GM18858 (cell line): ENCODE results near the gene LYPLA2.
A peak's percentile ranks its signal among the peaks of the same experiment; 100 is the strongest.
"Not testable (repeated sequence)": the region's sequence is repeated elsewhere in the genome, so short reads cannot be mapped to it uniquely, and the experiment has no call there.

ENCODE experiments used
- ATAC-seq: cut with Tn5 transposase; IDR thresholded peaks from one replicate; pipeline ENCODE4 v1.9.1; 2021; ENCODE audit not compliant: unreplicated experiment

The LYPLA2 gene

DNA sequence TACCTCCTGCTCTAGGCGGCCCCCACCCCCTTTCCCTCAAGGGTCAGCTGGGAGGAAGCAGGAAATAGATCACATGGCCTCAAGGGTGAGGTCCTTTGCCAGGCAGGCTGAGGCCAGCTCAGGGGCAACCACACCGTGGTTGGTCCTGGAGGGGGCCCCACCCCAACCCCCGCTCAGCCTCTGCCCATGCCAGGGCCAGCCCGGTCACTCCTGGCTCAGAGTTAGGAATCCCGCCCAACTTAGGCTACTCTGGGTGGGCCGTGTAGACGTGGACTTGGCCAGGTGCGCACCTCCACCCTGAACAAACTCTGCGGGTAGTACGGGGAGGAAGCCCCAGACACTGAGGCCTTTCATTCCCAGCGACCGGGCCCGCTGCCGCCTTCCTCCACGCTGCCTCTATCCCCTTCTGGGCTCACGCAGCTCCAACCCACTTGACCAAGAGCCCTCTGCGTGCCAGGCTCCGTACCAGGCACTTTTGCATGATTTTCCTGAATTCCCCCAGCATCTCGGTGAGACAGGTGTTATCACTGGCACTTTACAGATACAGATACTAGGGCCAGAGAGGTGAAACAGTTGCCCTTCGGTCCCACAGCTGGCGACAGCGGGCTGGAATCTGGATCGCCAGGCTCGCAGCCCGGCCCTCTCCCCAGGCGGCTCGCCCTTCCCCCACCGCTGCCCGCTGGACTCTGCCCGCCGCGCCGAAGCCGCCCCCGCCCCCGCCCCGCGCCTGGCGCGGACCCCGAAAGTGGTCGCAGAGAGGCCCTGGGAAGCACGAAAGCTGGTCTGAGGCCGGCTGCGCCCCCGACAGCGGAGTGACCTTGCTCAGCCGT lies 8.8 kb downstream of the LYPLA2 start:
- ATAC-seq: no peak

DNA sequence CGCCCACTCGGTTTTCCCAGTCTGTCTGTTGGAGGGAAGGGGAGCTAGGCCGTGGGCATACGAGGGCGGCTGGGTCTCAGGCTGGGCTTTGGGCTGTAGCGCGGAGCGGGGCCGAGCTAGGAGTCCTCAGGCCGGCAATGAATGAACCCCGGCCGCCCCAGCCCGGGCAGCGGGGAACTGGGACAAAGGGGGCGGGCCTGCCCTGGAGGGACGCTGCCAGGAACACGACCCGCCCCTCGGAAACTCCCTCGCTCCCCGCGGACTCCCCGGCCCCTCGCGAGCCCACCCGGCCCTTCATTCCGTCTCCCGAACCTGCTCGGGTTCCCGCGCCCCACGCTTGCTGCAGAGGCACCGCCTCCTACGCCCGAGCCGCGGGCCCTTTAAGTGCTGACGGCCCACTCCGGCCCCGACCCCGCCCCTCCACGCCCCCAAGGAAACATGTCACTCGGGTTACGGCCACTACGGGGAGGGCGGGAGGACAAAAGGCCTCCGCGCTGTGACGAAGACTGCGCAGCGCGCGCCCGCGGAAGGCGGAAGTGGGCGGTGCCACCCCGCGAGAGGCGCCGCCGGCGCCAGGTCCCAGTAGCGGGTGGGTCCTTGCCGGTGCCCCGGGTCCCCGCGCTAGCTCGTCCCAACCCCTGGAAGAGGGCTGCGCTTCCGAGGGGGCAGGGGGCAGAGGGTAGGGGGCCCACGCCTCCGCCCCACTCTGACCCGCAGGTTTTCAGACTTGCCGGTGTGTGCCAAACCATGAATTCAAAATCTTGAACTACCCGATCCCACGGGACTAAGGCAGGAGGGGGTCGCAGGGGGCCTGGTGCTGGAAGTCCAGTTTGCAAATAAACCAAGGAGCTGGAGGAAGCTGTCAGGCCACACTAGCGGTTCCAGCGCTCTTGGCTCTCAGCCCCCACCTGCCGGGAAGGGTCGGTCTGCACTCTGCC lies 9.7 kb downstream of the LYPLA2 start, which contains the start of gene GALE:
Gene GALE, minus strand, starts transcription at position 355 of the 938 bp plus-strand sequence. CDS start 1,747 bp downstream, outside the sequence.
- ATAC-seq: no peak

DNA sequence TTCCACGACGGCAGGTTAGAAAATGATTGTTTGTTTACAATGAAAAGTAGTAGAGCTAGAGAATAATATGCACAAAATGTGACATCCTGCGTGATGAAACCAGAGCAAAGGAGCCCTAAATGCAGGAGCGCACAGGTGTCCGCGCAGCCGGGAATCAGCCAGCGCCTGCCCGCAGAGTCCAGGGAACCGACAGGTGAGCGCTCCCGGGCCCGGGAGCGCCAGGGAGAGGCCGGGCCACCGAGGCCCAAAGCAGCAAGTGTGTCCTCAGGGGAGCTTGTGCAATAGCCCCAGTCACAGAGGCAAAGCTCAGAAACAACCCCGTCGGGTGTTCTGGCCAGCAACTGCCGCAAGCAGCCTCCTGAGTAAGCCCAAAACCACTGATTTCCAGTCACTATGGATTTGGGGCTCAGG lies 10.4 kb downstream of the LYPLA2 start:
- no peak for ATAC-seq

DNA sequence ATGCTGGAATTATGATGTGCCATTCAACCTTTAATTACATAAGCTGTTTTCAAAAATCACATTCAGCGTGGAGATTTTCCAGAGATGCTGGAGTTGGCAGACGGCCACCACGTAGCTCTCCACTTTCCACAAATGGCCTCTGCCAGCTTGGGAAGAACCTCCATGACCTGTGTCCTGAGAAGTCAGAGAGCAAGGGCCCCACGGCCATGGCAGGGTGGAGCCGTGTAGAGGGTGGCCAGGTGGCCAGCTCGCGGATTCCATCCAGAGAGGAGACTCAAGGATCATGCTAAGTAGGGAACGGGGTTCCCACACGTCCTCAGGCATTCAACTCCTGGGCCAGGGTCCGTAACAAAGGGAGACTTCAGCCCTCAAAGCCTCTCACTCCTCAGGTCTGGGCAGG lies 10.9 kb downstream of the LYPLA2 start:
- no peak for ATAC-seq

DNA sequence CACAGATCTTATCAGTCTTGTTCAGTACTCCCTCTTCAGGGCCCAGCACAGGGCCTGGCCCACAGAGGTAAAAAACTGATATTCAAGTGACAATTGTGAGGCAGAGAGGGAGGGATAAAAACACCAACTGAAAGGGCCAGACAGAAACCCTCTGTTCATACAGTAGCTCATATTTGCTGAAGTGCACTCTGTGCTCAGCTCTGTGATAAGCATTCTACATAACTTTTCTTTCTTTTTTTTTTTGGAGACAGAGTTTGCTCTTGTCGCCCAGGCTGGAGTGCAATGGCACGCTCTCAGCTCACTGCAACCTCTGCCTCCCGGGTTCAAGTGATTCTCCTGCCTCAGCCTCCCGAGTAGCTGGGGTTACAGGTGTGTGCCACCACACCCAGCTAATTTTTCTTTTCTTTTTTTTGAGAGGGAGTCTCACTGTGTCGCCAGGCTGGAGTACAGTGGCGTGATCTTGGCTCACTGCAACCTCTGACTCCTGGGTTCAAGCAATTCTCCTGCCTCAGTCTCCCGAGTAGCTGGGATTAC lies 11.9 kb downstream of the LYPLA2 start:
- not testable (repeated sequence) for ATAC-seq

DNA sequence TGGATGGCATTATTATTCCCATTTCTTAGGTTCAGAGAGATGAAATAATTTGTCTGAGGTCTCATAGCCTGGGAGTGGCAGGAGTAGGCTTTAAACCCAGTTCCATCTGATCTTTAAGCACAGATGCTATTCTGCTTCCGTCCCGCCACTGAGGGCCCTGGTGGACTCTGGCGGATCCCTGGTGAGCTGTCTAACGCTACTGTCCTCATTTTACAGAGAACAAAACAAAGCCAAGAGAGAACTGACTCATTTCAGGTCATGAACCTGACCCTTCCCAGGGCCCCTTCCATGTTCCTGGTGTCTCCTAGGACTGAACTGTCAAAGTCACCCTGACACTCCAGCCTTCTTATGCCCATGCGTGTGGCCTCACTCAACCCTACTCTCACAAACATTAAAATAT lies 12.7 kb downstream of the LYPLA2 start:
- no peak for ATAC-seq

DNA sequence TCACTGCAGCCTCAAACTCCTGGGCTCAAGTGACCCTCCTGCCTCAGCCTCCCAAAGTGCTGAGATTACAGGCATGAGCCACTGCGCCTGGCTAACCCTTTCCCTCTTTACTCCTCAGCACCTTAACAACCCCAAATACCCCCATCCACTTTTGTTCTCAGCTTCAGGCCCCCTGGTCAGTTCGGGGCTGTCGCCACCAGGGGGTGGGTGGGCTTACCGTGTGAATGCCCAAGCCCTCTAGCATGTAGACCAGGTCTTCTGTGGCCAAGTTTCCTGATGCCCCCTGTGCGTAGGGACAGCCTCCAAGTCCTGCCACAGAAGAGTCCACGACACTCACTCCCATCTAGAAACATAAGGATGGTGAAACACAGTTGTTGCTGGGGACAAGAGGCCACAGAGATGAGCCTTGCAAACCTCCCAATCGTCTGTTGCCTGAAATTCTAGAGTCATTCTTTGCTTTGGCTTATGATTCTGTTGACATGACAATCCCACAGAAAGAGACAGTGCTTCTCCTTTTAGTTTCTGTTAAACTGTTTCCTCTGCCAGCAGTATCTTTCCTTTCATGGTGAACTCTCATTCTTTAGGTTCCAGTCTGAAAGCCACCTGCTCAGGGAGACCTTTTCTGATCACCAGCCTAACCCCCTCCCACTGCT lies 13.4 kb downstream of the LYPLA2 start:
- no peak for ATAC-seq

DNA sequence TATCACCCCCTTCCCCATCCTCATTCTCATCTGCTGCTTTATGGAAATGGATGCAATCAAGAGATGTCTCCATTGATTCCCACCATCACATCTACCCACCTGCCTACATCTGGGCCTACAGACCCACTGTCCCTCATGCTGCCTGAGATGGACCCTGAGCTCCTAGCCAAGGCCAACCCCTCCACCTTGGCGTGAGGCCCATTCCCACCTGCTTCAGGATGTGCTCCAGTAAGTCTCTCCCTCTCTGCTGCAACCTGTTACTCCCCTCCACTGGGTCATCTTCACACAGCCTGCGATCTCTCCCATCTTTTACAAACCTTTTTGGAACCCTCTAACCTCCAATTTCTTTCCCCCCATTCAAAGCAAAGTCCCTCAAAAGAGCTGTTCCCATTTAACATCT lies 14.1 kb downstream of the LYPLA2 start:
- no peak for ATAC-seq

DNA sequence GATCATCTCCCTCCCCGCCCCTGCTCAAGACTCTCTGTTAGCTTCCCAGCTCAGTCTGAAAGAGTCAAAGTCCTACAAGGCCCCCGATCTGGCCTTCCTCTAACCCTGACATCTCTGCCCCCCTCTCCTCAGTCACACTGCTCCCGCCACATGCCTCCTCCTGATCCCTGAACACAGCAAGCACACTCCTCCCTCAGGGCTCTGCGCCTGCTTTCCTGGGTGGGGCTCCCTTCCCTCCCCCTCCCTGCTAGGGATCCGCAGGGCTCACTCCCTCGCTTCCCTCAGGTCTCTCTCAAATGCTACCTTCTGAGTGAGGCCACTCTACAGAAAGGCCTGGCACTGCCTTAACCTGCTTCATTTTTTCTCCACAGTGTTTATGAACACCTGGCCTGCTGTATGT lies 15.3 kb downstream of the LYPLA2 start:
- no peak for ATAC-seq

DNA sequence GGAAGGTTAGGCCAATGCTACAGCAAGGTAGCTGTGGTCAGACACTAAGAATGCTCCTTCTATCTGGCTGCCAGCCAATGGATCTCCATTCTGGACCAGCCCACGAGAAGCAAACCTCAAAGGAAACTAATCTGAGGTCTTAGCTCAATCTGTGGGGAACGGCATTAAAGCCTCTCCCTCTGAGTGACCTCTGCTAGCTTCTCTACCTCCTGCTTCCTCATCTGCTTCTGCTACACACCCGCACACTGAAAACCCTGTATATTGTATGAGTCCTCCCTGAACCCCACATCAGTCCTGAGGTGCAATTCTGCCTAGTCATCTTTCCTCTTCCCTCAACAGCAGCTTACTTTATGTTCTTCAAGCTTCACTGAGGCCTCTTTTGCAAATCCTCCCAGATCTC lies 16.5 kb downstream of the LYPLA2 start:
- ATAC-seq: no peak

DNA sequence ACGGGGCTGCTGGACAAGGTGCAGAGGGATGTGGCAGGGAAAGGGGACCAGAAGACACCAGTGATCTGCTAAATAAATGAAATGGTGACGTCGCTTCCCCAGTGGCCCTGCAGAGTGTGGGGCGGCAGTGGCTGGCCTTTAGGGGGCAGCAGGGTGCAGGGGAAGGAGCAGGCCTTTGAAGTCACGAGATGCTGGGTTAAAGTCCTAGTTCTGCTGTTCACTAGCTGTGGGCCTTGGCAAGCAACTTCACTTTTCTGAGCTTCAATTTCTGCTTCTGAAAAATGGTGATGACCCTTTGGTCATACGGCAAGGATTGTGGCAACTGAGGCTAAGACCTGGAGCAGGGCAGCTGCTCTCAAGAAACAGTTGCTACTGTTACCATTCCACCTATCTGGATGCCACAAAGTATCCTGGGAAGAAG lies 18.8 kb downstream of the LYPLA2 start:
- ATAC-seq: no peak

DNA sequence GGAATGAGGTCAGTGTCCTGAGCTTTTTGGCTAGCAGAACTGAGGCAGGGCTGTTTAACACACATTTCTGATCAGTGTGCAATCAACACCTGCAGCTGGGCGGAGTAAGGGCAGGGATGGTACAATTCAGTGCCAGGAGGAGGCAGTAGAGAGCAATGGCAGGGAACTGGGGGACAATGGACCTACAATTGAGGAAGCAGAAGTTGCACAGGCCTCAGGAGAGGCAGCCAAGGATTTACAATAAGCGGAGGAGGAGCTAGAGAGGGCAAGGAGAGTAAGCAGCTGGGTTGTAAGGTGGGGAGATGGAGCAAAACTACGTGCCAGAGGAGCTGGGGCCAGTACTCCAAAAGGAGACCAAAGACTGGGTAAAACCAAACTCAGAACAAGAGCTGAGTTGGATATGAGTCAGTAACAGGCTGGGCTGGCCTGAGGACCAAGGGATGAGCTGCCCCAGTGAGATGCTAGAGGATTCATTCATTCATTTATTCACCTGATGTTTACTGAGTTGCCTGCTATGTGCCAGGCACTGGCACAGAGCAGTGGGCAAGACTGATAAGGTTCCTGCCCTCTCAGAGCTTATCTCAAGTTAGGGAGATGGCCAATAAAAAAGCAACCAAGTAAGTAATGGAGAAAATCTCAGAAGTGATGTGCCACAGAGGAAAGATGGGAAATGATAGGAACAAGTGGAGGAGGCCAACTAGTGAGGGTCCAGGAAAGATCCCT lies 20.0 kb downstream of the LYPLA2 start:
- no peak for ATAC-seq

DNA sequence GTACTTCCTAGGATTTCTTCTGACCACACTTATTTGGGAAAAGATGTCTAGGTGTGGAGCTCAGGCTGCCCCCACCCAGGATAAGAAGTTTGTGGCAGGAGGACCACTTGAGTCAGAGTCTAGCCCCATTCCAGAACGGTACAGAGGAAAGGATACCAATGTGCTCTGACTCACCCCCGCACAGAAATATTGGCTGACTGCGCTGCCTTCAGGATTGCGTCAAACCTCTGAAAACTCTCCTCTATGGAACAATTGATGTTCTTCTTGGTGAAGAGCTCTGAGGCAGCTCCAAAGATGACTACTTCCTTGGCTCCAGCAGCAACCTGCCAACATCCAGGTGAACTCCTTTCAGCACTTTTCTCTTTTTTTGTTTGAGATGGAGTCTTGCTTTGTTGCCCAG lies 23.1 kb downstream of the LYPLA2 start:
- no peak for ATAC-seq

DNA sequence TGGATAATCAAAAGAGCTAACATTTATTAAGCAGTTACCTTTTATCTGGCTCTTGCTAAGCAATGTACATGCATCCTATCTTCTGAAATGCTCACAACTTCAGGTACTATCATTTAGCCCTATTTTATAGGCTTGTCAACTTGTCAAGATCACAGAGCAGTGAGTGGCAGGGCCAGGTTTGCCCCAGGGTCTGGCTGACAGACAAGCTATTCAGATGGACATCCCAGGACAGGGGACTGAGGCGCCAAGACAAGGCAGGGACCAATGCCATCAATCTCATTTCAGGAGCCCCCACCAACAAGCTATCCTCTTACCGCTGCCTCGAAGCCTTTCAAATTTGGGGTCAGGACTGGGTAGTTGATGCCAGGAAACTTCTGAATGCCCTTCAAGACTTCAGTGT lies 25.4 kb downstream of the LYPLA2 start:
- no peak for ATAC-seq

DNA sequence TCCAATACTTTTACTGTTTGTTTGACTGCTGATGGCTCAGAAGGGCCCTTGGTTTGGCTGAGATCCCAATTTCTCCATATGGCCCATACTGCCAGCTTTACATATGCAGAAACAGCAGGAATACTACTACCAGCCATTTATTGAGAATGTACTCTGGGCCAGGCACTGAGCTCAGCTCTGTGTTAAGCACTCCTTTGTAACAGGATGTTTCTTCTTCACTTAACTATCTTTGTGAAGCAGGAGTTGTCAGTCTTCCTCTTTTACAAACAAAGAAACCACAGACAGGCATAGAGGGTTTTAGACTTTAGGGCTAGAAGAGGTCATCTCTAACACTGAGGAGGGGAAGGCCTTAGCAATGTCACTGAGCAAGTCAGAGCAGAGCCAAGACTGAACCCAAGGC lies 26.0 kb downstream of the LYPLA2 start:
- no peak for ATAC-seq

DNA sequence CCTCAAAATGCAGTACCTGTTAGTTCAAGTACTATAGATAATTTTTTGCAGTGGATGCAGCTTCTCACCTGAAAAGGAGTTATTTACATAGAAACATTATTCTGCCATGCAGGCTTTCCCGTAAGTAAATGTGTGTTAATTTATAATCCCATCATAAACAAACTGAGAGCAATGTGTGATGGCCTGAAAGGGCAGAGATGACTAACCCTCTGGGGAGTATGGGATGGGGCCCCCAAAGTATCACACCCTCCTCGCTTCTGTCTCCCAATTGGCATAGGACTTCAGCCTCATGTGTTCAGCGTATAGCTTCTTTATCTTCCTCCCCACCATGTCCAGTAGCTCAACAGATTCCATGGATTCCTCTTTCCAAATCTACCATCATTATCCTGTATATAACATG lies 26.7 kb downstream of the LYPLA2 start:
- ATAC-seq: no peak

DNA sequence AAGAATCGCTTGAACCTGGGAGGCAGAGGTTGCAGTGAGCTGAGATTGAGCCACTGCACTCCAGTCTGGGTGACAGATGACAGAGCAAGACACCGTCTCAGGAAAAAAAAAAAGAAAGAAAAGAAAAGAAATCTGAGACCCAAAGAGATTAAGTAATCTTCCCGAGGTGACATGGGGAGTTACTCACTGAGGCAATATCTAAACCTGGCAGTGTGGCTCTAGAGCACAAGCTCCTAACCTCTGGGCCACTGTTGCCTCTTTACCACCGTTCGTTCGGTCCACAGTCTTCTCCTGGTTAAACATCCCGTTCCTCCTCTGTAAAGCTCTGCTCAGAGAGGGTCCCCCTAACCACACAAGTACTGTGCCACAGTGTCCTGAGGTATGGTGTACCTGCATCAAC lies 32.8 kb downstream of the LYPLA2 start:
- ATAC-seq: no peak

DNA sequence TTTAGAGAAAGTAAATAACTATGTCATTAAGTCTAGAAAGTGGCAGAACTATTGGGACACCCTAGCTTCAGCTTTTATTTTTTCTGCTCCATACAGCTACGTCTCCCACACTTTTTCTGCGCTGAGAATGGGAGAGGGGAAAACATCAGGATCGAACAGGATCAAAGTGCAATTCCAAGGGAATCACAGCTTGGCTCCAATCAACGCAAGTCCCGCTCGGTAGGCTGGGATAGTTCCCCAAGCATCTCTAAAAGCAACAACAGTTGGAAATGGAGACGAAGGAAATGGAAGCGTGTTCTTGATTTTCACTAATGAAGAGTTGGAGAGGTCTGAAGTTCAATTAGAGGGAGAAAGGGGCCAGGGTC lies 33.7 kb downstream of the LYPLA2 start:
- no peak for ATAC-seq

DNA sequence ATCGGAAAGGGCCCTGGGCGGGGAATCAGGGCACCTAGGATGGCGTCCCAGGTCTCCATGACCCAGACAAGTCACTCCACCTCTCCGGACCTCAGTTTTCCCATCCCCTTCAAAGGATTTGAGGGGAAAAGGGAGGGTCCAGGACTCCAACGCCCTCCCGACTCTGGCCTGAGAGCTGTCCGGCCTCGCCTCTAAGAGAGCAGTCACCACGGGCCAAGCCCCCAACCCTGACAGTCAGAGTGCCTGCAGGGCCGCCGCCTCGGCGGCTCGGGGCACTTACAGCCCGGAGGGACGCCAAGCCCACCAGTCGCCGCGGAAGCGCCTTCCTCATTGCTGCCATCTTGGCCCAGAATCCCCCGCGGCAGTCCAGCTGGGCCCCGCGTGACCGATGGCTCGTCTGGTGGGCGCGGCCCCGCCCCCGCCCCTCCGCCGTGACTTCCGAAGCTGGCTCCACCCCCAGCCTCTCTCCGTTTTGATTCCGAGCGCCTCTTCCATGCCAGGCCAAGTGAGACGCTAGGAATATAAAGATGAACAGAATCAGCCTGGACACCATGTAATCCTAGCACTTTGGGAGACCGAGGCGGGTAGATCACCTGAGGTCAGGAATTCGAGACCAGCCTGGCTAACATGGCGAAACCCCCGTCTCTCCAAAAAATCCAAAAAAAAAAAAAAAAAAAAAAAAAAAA lies 34.3 kb downstream of the LYPLA2 start, which contains the start of gene HMGCL:
Gene HMGCL, minus strand, starts transcription at position 354 of the 686 bp plus-strand sequence. Its CDS starts 14 bp downstream, at position 340.
- peak; percentile 56 for ATAC-seq
